SK-N-SH (cell line): ENCODE data around the gene GDPD5. TPM values are rescaled to one million over a fixed set of nuclear protein-coding genes. Genes with fewer than 3 reads are reported as not detected.

Source experiments
- CTCF ChIA-PET: fragments of 300-600, 350-600 bp; formaldehyde crosslinking; extraction: SDS; loops from one replicate; lab custom pipeline; 2021; lab: Yijun Ruan, JAX
- POLR2A ChIA-PET: fragments of 350-600 bp; sonication (Branson Sonifier 250); formaldehyde crosslinking; extraction: SDS; loops from one replicate; lab custom pipeline; 2020; ENCODE audit warnings: antibody characterized with exemption, inconsistent platforms; lab: Yijun Ruan, JAX
- DNase-seq: peaks from one replicate; pipeline ENCODE4 v3.0.0; 2012
- H2AFZ ChIP-seq: fragments of 200-600 bp; sonication (generic); 2 replicates; pipeline ENCODE4 v1.8.1; 2016; ENCODE audit warnings: antibody characterized with exemption, mild to moderate bottlenecking, low read depth
- H3F3A ChIP-seq: fragments of 200-600 bp; sonication (generic); replicated peaks from 2 replicates; pipeline ENCODE3; 2016; ENCODE audit warnings: antibody characterized with exemption, mild to moderate bottlenecking; ENCODE audit not compliant: insufficient read depth
- H3K27ac ChIP-seq, 2 experiments: fragments of 200-500 bp in 1 of 2; fragments of 200-600 bp in 1 of 2; sonication (Bioruptor generic) in 1 of 2; sonication (generic), shearing (Covaris generic) in 1 of 2; 2 replicates each; pipeline versions ENCODE4 v1.5.1 to v1.6.1; 2014 to 2016; ENCODE audit warnings: low read depth in 2 of 2, inconsistent platforms in 1 of 2, low read length in 1 of 2, mild to moderate bottlenecking in 1 of 2, mixed read lengths in 1 of 2
- H3K27me3 ChIP-seq: fragments of 200-600 bp; sonication (generic), shearing (Covaris generic); 2 replicates; pipeline ENCODE4 v1.6.1; 2016; ENCODE audit warnings: mixed run types; ENCODE audit not compliant: insufficient read depth
- H3K36me3 ChIP-seq, 2 experiments: fragments of 200-500 bp in 1 of 2; fragments of 200-600 bp in 1 of 2; sonication (Bioruptor generic) in 1 of 2; sonication (generic) in 1 of 2; replicated peaks in 1 of 2; 2 replicates each; pipeline versions ENCODE3 to v1.5.1; 2014 to 2016; ENCODE audit warnings: low read length in 1 of 2, mild to moderate bottlenecking in 1 of 2; ENCODE audit not compliant: insufficient read depth in 2 of 2, control insufficient read depth in 1 of 2
- H3K4me1 ChIP-seq, 2 experiments: fragments of 200-500 bp in 1 of 2; fragments of 200-600 bp in 1 of 2; sonication (Bioruptor generic) in 1 of 2; sonication (generic), shearing (Covaris generic) in 1 of 2; 2 replicates each; pipeline versions ENCODE4 v1.5.1 to v1.6.1; 2014 to 2016; ENCODE audit warnings: low read depth in 1 of 2, low read length in 1 of 2, mixed run types in 1 of 2; ENCODE audit not compliant: insufficient read depth in 2 of 2, control insufficient read depth in 1 of 2
- H3K4me2 ChIP-seq: fragments of 200-600 bp; sonication (generic), shearing (Covaris generic); 2 replicates; pipeline ENCODE4 v1.6.1; 2017; ENCODE audit warnings: mixed run types
- H3K4me3 ChIP-seq, 2 experiments: fragments of 200-500 bp in 1 of 2; fragments of 200-600 bp in 1 of 2; sonication (Bioruptor generic) in 1 of 2; sonication (generic), shearing (Covaris generic) in 1 of 2; 2 replicates each; pipeline versions ENCODE4 v1.5.1 to v1.8.1; 2014 to 2016; ENCODE audit warnings: low read depth in 2 of 2, inconsistent platforms in 1 of 2, low read length in 1 of 2, mild to moderate bottlenecking in 1 of 2, mixed read lengths in 1 of 2, moderate library complexity in 1 of 2
- H3K79me2 ChIP-seq: fragments of 200-600 bp; sonication (generic); 2 replicates; pipeline ENCODE4 v1.8.1; 2017; ENCODE audit warnings: mild to moderate bottlenecking; ENCODE audit not compliant: insufficient read depth
- H3K9ac ChIP-seq: fragments of 200-600 bp; sonication (generic); 2 replicates; pipeline ENCODE4 v1.6.1; 2017; ENCODE audit warnings: mixed run types
- H3K9me2 ChIP-seq: fragments of 200-600 bp; sonication (generic); 2 replicates; pipeline ENCODE4 v1.6.1; 2017; ENCODE audit warnings: mixed run types
- H3K9me3 ChIP-seq: fragments of 200-600 bp; sonication (generic); 2 replicates; pipeline ENCODE4 v1.6.1; 2017; ENCODE audit warnings: mixed run types, mild to moderate bottlenecking, moderate library complexity
- H4K20me1 ChIP-seq: fragments of 200-600 bp; sonication (generic); 2 replicates; pipeline ENCODE4 v1.6.1; 2017; ENCODE audit warnings: mild to moderate bottlenecking, mixed run types; ENCODE audit not compliant: insufficient read depth
- EP300 ChIP-seq, 2 experiments: IDR thresholded peaks; 2 replicates each; pipeline versions ENCODE4 v1.4.0 to v1.6.1; 2012; ENCODE audit warnings: borderline replicate concordance in 1 of 2, low read depth in 1 of 2, low read length in 1 of 2
- EZH2phosphoT487 ChIP-seq: fragments of 200-600 bp; sonication (generic); IDR thresholded peaks from 2 replicates; pipeline ENCODE4 v1.6.1; 2017; ENCODE audit warnings: low read depth, mixed run types, mild to moderate bottlenecking, antibody characterized with exemption, moderate library complexity, borderline replicate concordance
- FOSL2 ChIP-seq: IDR thresholded peaks from 2 replicates; pipeline ENCODE4 v1.4.0; 2012; ENCODE audit warnings: low read depth, mild to moderate bottlenecking, moderate library complexity, borderline replicate concordance
- GABPA ChIP-seq: IDR thresholded peaks from 2 replicates; pipeline ENCODE4 v1.4.0; 2012; ENCODE audit warnings: low read depth, mild to moderate bottlenecking
- GATA2 ChIP-seq: sonication (generic); formaldehyde crosslinking; IDR thresholded peaks from 2 replicates; pipeline ENCODE4 v1.5.0; 2020; ENCODE audit warnings: mild to moderate bottlenecking, missing genetic modification reagents
- MEF2A ChIP-seq: IDR thresholded peaks from 2 replicates; pipeline ENCODE4 v1.4.0; 2012; ENCODE audit warnings: low read depth, borderline replicate concordance
- MXI1 ChIP-seq: IDR thresholded peaks from 2 replicates; pipeline ENCODE4 v1.6.1; 2012; ENCODE audit warnings: mild to moderate bottlenecking, low read depth, low read length, improper control_type of control experiment
- NFIC ChIP-seq: IDR thresholded peaks from 2 replicates; pipeline ENCODE4 v1.4.0; 2012; ENCODE audit warnings: borderline replicate concordance
- RAD21 ChIP-seq: IDR thresholded peaks from 2 replicates; pipeline ENCODE4 v1.6.1; 2012; ENCODE audit warnings: mild to moderate bottlenecking, low read length
- YY1 ChIP-seq: IDR thresholded peaks from 2 replicates; pipeline ENCODE4 v1.4.0; 2012; ENCODE audit warnings: low read depth, mild to moderate bottlenecking
- WGBS: methylation state at CpG from one replicate; pipeline ENCODE4 v1.1.6; 2017; ENCODE audit warnings: low lambda C conversion rate; 5-methylcytosine and 5-hydroxymethylcytosine counted together
- polyA plus RNA-seq, 3 experiments: library from polyadenylated mRNA; depleted of rRNA; stranded (reverse); fragments of >200 nt; gene quantifications; 2 replicates each; pipeline ENCODE4 v1.2.3, GENCODE V29; 2012
- TF ChIP-seq, protein P1 (sequence below): fragments of 150-350 bp; IDR thresholded peaks from 2 replicates; pipeline ENCODE4 v1.6.1; 2016; ENCODE audit warnings: mild to moderate bottlenecking, low read depth, low read length
- TF ChIP-seq, protein P2 (sequence below): IDR thresholded peaks from 2 replicates; pipeline ENCODE4 v1.6.1; 2012; ENCODE audit warnings: mild to moderate bottlenecking, low read depth, low read length, moderate library complexity
- TF ChIP-seq, protein P3 (sequence below): fragments of 150-350 bp; IDR thresholded peaks from 2 replicates; pipeline ENCODE4 v1.6.1; 2017; ENCODE audit warnings: antibody characterized with exemption, low read length, low read depth, borderline replicate concordance

The GDPD5 gene
- polyA plus RNA-seq, 1 of the 3 experiments (the other 2 are of a cell fraction): 2.2 TPM

DNA sequence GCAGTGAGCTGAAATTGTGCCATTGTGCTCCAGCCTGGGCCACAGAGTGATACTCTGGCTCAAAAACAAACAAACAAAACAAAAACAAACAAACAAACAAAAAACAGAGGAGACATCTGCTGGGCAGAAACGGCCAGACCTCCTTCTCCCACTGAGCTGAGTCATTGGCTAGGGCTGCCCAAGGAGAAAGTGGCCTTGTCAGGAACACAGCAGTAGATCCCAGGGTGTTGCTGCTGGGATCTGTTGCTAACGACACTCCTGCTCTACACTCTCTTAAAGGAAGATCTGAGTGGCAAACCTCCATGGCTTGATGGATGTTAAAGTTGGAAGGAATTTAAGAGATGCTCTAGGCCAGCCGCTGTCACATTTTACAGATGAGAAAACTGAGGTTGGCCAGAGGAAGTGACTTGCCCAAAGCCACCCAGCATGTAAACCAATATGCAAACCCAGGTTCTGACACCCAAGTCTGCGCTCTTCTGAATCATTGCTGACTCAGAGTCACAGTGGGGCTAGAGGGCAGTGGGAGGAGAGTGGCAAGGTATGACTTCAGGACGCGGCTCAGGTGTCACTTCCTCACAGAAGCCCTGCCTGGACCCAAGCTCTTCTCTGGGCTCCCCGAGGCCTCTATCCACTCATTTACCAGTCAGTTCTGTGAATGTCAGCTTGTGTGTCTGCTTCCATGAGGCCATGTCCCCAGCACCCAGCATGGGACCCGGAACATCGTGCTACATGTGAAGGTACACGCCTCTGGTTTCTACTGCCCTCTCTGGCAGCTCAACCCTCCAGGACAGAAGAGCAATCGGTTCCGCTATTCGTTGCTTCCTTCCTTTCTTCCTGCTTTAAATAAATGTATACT, 11.3 kb upstream of the GDPD5 start:
- H3K9me2 ChIP-seq: no peaks in the 10 kb centered on the region
- H3K36me3 ChIP-seq: no peaks in the 10 kb centered on the region
- H3K79me2 ChIP-seq: no peaks in the 10 kb centered on the region
- no peak for DNase-seq
- CTCF ChIA-PET: interaction anchor here (1.1 to 4.3 kb wide), 3 partner anchors 86 to 148 kb away, joined by 4 to 27 read pairs (median 4); no protein-coding TSS in a partner anchor
- peaks cover 0 to 14% of the 10 kb centered on the region in 2 experiments; a peak in 1 of 4 replicates for H3K4me1 ChIP-seq
- TF ChIP-seq, protein P1, sequence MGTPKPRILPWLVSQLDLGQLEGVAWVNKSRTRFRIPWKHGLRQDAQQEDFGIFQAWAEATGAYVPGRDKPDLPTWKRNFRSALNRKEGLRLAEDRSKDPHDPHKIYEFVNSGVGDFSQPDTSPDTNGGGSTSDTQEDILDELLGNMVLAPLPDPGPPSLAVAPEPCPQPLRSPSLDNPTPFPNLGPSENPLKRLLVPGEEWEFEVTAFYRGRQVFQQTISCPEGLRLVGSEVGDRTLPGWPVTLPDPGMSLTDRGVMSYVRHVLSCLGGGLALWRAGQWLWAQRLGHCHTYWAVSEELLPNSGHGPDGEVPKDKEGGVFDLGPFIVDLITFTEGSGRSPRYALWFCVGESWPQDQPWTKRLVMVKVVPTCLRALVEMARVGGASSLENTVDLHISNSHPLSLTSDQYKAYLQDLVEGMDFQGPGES: no peak
- TF ChIP-seq, protein P2, sequence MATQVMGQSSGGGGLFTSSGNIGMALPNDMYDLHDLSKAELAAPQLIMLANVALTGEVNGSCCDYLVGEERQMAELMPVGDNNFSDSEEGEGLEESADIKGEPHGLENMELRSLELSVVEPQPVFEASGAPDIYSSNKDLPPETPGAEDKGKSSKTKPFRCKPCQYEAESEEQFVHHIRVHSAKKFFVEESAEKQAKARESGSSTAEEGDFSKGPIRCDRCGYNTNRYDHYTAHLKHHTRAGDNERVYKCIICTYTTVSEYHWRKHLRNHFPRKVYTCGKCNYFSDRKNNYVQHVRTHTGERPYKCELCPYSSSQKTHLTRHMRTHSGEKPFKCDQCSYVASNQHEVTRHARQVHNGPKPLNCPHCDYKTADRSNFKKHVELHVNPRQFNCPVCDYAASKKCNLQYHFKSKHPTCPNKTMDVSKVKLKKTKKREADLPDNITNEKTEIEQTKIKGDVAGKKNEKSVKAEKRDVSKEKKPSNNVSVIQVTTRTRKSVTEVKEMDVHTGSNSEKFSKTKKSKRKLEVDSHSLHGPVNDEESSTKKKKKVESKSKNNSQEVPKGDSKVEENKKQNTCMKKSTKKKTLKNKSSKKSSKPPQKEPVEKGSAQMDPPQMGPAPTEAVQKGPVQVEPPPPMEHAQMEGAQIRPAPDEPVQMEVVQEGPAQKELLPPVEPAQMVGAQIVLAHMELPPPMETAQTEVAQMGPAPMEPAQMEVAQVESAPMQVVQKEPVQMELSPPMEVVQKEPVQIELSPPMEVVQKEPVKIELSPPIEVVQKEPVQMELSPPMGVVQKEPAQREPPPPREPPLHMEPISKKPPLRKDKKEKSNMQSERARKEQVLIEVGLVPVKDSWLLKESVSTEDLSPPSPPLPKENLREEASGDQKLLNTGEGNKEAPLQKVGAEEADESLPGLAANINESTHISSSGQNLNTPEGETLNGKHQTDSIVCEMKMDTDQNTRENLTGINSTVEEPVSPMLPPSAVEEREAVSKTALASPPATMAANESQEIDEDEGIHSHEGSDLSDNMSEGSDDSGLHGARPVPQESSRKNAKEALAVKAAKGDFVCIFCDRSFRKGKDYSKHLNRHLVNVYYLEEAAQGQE: no peak
- TF ChIP-seq, protein P3, sequence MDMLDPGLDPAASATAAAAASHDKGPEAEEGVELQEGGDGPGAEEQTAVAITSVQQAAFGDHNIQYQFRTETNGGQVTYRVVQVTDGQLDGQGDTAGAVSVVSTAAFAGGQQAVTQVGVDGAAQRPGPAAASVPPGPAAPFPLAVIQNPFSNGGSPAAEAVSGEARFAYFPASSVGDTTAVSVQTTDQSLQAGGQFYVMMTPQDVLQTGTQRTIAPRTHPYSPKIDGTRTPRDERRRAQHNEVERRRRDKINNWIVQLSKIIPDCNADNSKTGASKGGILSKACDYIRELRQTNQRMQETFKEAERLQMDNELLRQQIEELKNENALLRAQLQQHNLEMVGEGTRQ: no peak
- TF ChIP-seq EP300 (IDR thresholded peaks at IDR 0.05; ENCODE audit: borderline replicate concordance in 1 of 2, low read depth in 1 of 2, low read length in 1 of 2): no peak
- no peak for TF ChIP-seq EZH2phosphoT487
- TF ChIP-seq RAD21: no peak
- no peak for TF ChIP-seq FOSL2
- TF ChIP-seq MEF2A: no peak
- no peak for TF ChIP-seq MXI1
- no peak for TF ChIP-seq NFIC
- no peak for TF ChIP-seq GABPA
- TF ChIP-seq GATA2: no peak
- no peak for TF ChIP-seq YY1
- TF ChIP-seq, all 33 proteins: peak for 0
- Histone ChIP-seq H3K9me3 (no peaks in the 10 kb centered on the region), H3K9ac (no peak overlapping the region), H3K4me2 (no peak overlapping the region), H3F3A (no peaks in the 10 kb centered on the region), H2AFZ (no peak overlapping the region), H3K27ac (no peak overlapping the region), H3K4me3 (no peak overlapping the region), H3K27me3 (no peaks in the 10 kb centered on the region), H4K20me1 (no peaks in the 10 kb centered on the region)
- WGBS: 81% methylated on average over 13 of the region's 13 CpGs
- POLR2A ChIA-PET: no interaction called here
